HG03342 (cell line): ENCODE results near the gene TMBIM4.

Experiments used
- ATAC-seq: cut with Tn5 transposase; IDR thresholded peaks from one replicate; pipeline ENCODE4 v1.9.1; 2021; ENCODE audit warnings: mild to moderate bottlenecking, moderate library complexity; ENCODE audit not compliant: unreplicated experiment

TMBIM4 gene

DNA sequence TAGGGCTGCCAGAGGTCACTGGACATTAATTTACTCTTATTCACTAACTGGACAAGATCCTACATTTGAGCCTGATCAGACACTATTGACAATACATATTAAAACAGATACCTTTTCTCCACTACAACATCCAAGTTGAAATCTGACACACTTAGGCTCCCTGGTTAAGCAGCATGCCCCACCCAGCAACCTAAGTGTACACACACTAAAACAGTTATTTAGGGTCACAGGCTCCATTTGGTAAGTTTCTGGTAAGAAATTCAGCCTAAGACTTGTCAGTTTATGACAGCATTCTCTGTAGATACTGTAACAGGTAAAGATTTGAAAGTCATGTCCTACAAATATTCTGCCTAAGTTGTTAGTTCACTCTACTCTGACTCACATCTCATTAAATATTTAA, 27.0 kb downstream of the TMBIM4 start:
- no peak for ATAC-seq

DNA sequence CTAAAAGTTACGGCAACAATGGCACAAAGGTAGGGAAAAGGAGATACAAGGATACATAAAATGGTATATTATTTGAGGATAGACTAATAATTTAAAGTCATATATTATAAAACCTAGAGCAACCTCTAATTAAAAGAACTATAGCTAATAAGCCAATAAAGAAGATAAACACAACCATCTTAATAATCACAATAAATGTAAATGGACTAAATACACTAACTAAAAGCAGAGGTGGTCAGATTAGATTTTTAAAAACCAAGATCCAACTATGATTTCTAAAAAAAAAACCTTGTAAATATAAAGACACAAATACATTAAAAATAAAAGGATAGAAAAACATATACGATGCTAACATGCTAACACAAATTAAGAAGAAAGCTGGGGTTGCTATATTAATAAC, 28.5 kb downstream of the TMBIM4 start:
- ATAC-seq, result no peak

DNA sequence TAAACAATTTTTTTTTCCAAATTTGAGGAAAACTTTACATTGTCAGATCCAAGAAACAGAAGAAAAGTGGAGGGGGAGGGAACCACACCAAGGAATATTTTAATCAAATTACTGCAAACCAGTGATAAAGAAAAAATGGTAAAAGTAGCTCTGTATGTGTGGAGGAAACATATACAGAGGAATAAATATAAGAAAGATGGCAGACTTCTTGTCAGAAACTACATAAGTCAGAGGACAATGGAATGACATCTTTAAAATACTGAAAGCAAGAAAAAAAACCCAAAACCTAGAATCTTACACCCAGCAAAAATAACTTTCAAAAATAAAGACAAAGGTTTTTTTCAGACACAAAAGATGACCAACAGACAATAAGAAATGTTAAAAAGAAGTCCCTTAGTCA, 29.1 kb downstream of the TMBIM4 start:
- ATAC-seq, result no peak

DNA sequence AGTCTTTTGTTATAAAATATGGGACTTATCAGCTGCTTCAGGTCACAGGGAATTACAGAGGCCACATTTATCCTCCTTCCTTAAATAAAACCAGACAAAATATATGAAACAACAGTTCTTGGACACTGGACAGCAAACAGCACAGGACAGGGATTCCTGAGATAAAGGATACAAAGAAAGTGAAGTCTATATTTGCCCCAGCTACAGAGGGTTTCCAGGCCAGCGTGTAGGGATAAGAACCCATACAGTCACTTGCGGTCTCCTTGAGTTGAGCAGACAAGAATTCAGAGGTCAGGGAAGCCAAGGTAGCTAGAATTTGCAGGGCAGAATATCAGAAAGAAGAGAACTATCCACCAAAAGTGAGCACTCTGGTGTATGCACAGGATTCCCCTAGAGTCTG, 30.5 kb downstream of the TMBIM4 start:
- no peak for ATAC-seq

DNA sequence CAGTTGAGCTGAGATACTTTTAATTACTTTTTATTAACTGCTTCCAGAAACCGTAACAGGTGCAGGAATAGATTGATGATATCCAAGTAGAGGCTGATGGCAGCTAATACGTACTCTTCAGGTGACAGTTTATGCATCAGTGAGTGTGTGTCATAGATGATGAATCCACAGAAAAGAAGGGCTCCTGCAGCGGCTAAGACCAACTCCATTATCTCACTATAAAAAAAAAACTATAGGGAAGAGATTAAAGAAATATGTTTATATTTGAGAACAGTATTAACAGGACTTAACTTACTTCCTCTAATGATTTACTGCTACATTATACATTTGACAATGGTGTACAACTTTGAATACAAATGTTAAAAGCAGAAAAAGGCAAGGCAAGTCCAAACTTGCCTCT, 31.9 kb downstream of the TMBIM4 start:
- no peak for ATAC-seq

DNA sequence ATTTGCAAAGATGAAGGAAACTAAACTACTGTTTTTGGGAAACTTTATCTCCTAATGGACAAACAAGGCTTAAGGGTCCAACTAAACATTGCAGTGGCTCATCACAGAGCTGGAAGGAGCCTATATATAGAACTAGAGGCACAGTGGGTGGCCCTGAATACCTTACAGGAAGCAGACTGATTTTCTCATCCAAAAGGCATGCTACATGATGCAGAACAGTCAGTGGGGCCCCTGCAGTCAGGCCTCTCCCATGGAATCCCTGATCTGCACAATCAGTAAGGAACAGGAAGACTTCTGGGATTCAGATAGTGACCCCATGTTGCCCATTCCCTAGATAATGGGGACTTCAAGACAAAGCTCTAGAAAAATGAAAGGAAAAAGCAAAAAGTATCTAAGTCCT, 37.4 kb downstream of the TMBIM4 start:
- ATAC-seq, result no peak

DNA sequence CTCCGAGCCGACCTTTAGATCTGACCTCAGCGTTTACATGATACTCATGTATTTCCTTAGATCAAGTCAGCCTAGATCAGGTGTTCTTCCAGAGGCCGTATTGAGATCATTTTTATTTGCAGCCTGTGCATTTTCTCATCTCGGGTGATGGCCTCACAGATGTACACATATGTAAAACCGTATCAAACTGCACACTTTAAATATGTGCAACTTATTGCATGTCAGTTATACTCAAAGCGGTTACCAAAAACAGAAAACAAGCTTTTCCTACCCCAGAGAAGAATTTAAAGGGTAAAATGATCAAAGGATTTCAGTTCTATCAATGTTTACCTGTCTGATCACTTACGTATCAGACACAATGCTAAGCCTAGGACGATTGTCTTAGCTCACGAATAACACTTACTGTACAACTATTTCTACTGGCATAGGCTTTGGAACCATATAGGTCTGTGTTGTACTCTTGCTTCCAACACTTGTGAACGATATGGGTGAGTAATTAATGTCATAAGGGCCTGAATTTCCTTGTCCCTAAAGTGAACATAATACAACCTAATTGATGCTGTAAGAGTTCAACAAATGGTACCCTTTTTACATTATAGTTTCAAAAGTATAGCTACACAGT, 38.6 kb downstream of the TMBIM4 start:
- no peak for ATAC-seq

DNA sequence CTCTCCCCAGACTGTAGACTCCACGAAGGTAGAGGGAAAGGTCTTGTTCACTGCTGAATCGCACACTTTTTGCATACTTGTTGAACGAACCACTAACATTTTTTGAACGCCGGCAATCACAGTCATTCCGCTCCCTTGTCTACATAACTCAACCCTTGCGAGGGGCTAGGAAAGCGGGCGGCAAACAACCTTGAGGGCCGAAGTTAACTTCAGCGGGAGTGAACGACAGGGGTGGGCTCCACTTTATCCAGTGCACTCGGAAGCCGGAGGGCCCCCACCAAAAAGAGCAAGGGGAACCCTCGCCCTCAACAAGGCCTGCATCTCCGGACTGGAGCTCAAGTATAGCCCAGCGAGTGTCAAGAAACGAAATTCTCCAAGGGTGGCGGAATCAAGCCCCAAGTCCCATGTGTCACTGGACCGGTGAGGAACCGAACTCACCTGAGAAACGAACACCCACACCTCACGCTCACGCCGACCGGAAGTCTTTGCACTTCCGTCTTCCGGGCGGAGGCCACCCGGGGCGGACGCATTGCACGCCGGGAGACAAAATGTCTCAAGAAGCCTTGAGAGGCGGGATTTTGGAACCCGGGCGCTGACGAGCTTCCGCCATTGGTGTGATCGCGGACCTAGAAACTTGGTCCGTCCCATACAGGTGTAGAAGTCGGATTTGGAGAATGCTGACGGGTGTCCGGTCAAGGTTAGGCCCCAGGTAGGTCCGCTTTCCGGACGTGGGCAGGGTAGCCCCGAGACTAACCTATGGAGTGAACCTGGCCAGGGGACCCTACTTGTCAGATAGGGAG, 39.3 kb downstream of the TMBIM4 start, which contains the start of gene LLPH:
TSS of gene LLPH (minus strand) at position 484 of the 800 bp plus-strand sequence. CDS start 1,644 bp downstream, outside the sequence.
- ATAC-seq, result peak; percentile 98

DNA sequence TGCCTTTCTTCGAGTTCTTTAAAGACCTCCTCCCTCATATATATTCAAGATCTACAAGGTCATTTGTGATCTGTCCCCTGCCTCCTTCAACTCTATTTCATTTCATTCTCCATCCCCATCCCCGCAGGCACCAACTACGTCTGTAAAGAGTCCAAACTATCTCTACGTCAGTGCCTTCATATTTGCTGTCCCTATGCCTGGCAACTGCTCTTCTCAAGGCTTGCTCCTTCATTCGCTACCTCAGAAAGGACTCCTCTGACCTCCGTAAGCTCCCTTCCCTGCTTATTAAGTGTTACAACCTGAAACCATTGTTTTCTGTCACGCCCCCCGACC, 39.9 kb downstream of the TMBIM4 start:
- no peak for ATAC-seq

DNA sequence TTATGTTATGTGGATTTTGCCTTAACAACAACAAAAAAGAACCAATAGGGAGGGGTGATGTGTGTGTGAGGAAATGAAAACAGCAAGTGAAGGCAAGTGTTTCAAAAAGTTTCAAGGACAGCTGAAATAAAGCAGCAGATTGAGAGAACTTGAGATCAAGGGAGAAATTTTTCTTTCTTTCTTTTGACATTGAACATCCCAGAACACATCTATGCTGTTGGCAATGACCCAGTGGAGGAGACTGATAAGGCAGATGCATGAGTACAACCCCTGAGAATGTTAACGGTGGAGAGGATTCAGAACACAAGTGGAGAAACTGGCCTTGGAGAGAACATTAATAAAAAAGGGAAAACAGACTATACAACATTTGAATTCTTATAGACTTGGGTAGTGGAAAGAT, 42.1 kb downstream of the TMBIM4 start:
- ATAC-seq, result no peak

DNA sequence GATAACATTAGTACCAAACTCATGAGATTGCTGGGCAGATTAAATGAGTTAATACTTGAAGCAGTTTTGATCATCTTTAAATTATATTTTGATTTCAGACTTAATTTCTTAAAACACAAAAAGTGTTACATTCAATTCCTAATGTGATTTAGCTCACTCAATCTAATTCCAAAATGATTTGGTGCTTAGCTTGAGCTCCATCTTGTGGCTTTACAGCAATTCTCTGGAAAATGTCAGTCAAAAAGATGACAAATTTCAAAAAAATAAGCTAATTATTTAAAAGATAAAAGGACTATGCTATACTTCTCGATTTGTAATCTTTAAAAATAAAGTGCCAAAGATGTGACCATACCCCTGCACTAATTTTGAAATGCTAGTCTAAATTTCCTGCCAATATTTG, 49.3 kb downstream of the TMBIM4 start:
- no peak for ATAC-seq

DNA sequence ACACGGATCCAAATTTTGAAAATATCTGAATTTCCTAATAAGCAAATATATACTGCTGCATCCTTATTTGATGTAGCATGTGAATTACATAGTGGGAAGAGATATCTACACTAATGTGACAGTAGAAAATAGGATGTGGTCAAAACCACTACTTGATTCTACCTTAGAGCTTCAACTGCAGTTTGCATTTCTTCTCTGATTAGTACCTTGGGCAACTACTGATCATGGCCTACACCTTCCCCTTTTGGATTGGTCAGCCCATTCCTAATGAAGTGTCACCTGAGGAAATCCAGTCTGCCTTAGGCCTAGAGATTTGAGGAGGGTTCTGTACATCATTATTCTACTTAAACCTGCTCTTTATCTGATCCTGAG, 49.9 kb downstream of the TMBIM4 start:
- peak; percentile 53 for ATAC-seq

DNA sequence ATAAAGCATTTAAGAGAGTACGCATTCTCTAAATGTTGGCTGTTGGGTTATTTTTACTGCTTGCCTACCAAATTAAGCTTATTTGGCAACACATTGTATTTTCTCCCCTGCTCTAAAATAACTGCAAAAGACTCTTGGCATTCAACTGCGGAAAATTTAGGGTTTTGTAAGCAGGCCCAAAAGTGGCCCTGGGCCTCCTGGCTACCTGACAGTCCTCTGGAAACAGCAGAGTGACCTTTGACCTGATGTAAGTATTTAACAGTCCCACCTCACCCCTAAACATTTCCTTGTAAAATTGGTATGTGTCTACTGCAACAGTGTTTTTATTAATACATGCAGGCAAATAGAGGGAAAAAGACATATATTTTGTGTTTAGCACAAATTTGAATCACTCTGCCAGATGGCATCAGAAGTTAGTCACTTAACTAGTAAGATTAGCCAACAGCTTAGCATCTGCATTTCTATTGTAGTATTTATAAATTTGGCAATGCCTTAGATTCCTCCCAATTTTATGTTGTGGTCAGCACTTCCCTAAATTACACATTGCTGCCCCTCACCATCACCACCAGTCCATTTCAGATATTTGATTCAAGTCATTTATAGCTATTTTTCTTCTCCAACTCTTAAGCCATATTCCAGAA, 50.4 kb downstream of the TMBIM4 start:
- ATAC-seq, result no peak

DNA sequence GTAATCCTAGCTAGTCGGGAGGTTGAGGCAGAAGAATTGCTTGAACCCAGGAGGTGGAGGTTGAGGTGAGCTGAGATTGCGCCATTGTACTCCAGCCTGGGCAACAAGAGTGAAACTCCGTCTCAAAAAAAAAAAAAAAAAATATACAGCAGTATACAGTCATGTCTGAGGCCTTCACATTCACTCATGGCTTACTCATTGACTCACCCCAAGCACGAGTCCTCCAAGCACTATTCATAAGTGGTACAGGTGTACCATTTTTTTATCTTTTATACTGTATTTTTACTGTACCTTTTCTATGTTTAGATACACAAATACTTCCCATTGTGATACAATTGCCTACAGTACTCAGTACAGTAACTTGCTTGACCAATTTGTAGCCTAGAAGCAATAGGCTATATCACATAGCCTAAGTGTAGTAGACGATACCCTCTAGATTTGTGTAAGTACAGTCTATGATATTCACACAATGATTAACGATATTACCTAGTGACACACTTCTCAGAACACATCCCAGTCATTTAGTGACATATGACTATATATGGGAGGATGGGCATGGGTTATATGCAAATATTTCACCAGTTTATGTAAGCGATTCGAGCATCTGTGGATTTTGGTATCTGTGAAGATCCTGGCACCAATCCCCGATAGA, 51.4 kb downstream of the TMBIM4 start:
- peak; percentile 68 for ATAC-seq

DNA sequence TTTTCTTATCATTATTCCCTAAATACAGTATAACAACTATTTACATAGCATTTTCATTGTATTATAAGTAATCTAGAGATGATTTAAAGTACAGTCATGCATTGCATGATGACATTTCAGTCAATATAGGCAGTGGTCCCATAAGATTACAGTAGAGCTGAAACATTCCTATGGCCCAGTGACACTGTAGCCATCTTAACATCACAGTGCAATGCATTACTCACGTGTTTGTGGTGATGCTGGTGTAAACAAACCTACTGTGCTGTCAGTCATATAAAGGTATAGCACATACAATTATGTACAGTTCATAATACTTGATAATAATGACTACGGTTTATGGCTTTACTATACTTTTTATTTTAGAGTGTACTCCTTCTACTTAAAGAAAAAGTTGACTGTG, 52.6 kb downstream of the TMBIM4 start:
- ATAC-seq, result no peak

DNA sequence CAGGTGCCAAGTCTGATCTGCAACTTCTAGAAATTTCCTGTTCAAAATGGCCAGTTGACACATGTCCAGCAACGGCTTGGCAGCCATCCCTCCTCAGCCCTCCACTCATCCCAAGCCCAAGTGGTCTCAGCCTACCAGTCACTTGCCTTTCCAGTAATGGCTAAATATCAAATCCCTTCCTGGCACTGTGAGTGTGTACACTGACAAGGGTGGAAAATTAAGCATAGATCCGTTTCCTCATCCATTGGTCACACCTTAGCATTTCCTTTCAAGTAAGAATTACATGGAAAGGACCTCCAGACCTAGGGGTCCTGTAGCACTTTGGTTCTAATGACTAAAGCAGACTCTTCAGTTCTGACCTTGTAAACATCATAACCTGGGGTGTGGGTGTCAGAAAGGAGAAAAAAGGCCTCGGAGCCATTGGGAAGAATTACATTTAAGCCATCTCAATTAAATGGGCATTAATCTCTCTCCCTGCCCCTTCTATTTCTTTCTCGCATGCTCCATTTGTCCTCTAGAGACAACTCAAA, 54.7 kb downstream of the TMBIM4 start:
- no peak for ATAC-seq

DNA sequence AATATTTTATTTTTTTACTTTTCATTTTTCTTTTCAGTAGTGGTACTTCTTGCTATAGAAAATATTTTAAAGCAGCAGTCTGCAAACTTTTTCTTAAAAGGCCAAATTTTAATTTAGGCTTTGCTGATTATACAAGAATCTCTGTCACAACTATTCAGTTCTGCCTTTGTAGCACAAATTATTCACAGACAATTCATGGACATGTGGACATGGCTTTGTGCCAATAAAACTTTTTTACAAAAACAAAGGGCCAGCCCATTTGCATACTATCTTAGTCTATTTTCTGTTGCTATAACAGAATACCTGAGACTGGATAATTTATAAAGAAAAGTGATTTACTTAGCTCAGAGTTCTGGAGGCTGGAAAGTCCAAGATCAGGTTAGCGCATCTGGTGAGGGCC, 56.3 kb downstream of the TMBIM4 start:
- ATAC-seq, result no peak

DNA sequence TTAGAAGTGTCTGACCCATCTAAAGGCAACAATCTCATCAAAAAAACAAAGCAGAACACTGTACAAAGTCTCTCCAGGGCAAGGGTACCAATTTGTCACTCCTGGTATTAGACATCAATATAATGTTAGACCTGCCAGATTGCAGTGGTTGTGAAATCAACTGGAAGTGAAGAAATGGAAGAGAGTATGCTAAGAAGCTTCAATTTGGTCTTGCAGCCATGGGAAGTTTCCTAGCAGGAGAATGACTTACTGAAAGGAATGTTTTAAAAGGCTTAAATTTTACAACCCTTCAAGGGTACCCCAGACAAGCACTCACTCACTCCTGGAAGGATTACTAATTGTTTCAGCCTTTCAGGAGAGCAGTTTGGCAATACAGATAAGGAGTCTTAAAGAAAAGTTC, 58.2 kb downstream of the TMBIM4 start:
- ATAC-seq, result no peak

DNA sequence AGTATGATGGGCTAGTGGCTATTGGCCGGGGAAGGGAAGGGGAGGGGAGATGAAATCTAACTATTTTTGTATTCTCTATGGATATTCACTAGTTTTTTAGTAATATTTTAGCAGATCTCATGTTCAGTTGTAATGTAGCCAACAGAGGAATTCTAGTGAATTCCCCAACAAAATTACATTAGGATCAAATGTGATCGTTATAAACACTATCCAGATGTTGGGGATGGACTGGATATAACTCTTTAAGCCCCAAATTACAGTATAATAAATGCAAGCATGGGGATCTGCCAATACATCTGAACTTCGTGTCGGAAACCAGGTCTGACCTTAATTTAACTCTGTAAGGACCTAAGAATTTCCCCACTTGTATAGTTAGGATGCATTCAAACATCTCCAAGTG, 60.7 kb downstream of the TMBIM4 start:
- ATAC-seq, result no peak

DNA sequence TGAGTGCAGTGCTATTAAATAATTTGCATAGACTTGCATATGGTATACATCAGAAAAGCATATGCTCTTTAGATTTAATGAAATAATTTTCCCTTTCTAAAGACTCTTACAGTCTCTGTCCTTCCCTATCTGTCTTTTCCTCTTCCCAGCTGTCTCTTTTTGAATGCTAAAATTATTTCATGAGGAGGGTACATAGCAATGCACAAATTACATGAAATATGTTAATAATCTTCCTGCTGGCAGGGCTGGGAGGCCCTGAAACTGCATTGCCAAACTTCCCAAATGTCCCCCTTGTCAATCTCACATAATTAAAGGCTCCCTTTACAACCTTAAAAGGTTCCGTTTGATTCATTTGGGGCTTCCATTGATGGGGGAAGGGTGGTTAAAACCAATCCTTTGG, 61.4 kb downstream of the TMBIM4 start:
- ATAC-seq, result no peak

DNA sequence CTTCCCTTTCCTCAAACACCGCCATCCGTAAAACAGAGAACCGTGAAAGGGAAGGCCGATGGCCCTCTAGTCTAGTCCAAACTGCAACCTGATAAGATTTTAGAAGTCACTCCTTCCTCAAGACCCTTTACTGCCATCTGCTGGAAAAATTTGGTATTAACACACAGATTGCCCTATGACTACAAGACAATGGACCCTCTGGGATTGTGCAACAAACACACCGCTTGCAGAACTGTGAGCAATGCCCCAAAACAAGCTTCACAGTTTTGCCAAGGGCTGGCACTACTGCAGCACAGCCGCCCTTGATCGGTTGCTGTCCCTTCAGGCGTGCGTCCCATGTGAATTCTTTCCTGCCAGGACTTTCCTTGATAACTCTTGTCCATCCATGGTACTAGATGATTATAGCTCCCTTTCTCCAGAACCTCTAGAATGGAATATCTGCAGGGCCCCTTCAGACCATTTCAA, 62.3 kb downstream of the TMBIM4 start:
- ATAC-seq, result peak; percentile 93
